IMR-90 (cell line): ENCODE data around the gene ERH.
A peak's percentile ranks its signal among the peaks of the same experiment; 100 is the strongest.

ENCODE experiments used
- CEBPB ChIP-seq: IDR thresholded peaks from 2 replicates; pipeline ENCODE4 v1.6.1; 2012; ENCODE audit warnings: low read depth, low read length, improper control_type of control experiment
- CTCF ChIP-seq: conservative IDR thresholded peaks from 2 replicates; pipeline ENCODE4 v1.5.1; 2012; ENCODE audit warnings: mild to moderate bottlenecking, low read depth, low read length, improper control_type of control experiment
- MAFK ChIP-seq: IDR thresholded peaks from 2 replicates; pipeline ENCODE4 v1.6.1; 2012; ENCODE audit warnings: low read depth, low read length, improper control_type of control experiment
- NFE2L2 ChIP-seq: fragments of 150-350 bp; IDR thresholded peaks from 2 replicates; pipeline ENCODE4 v1.6.1; 2016; ENCODE audit warnings: low read depth, mild to moderate bottlenecking, low read length
- POLR2A ChIP-seq: IDR thresholded peaks from 2 replicates; pipeline ENCODE4 v1.6.1; 2012; ENCODE audit warnings: mild to moderate bottlenecking, low read depth, low read length
- RAD21 ChIP-seq: IDR thresholded peaks from 2 replicates; pipeline ENCODE4 v1.6.1; 2012; ENCODE audit warnings: low read length, improper control_type of control experiment
- SMC3 ChIP-seq: fragments of 150-350 bp; IDR thresholded peaks from 2 replicates; pipeline ENCODE4 v1.6.1; 2016; ENCODE audit warnings: low read depth, mild to moderate bottlenecking, antibody characterized with exemption, low read length, moderate library complexity

GRCh38 chr14:69376439-69376838 lies 21.7 kb downstream of the ERH start:
- TF ChIP-seq CTCF (no peak), MAFK (no peak), POLR2A (no peak), NFE2L2 (no peak), CEBPB (peak; percentile 71), RAD21 (no peak), SMC3 (no peak)
